Measurements from ENCODE around the gene ZNF749.

The ZNF749 gene

DNA sequence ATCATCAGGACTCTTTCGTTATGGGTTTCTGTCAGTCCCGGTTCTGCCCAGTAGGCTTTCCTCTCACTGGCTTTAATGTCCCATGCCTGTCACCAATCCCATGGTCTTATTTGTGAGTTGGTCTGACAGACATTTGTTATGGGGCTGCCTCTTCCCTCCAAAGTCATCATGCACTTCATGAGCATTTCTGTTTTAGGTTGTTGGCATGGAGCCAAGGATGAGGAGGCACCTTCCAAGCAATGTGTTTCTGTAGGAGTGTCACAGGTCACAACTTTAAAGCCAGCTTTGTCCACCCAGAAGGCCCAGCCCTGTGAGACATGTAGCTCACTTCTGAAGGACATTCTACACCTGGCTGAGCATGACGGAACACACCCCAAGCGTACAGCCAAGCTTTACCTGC lies 15.7 kb upstream of the ZNF749 start:
- TF ChIP-seq REST (IDR thresholded peaks at IDR 0.05; ENCODE audit: insufficient read depth in 1 of 2, low read depth in 2 of 2, low read length in 2 of 2) (no peak), SIN3A (IDR thresholded peaks at IDR 0.05; ENCODE audit: borderline replicate concordance, insufficient read depth, low read length) (no peak), POLR2AphosphoS5 (IDR thresholded peaks at IDR 0.05; ENCODE audit: low read depth, low read length) (no peak), TAF1 (IDR thresholded peaks at IDR 0.05; ENCODE audit: borderline replicate concordance, insufficient read depth, low read length) (no peak), FOXP2 (optimal IDR thresholded peaks at IDR 0.05; ENCODE audit: borderline replicate concordance, extremely low read depth, extremely low read length, insufficient read depth) (no peak)

DNA sequence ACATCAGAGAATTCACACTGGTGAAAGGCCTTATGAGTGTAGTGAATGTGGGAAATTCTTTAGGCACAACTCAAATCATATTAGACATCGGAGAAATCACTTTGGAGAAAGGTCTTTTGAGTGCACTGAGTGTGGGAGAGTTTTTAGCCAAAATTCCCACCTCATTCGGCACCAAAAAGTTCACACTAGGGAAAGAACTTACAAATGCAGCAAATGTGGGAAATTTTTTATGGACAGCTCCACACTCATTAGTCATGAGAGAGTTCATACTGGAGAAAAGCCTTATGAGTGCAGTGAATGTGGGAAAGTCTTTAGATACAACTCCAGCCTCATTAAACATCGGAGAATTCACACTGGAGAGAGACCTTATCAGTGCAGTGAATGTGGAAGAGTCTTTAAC lies 14.1 kb upstream of the ZNF749 start:
- TF ChIP-seq SIN3A (IDR thresholded peaks at IDR 0.05; ENCODE audit: borderline replicate concordance, insufficient read depth, low read length) (no peak), REST (IDR thresholded peaks at IDR 0.05; ENCODE audit: insufficient read depth in 1 of 2, low read depth in 2 of 2, low read length in 2 of 2) (no peak), FOXP2 (optimal IDR thresholded peaks at IDR 0.05; ENCODE audit: borderline replicate concordance, extremely low read depth, extremely low read length, insufficient read depth) (no peak), POLR2AphosphoS5 (IDR thresholded peaks at IDR 0.05; ENCODE audit: low read depth, low read length) (no peak), TAF1 (IDR thresholded peaks at IDR 0.05; ENCODE audit: borderline replicate concordance, insufficient read depth, low read length) (no peak)

DNA sequence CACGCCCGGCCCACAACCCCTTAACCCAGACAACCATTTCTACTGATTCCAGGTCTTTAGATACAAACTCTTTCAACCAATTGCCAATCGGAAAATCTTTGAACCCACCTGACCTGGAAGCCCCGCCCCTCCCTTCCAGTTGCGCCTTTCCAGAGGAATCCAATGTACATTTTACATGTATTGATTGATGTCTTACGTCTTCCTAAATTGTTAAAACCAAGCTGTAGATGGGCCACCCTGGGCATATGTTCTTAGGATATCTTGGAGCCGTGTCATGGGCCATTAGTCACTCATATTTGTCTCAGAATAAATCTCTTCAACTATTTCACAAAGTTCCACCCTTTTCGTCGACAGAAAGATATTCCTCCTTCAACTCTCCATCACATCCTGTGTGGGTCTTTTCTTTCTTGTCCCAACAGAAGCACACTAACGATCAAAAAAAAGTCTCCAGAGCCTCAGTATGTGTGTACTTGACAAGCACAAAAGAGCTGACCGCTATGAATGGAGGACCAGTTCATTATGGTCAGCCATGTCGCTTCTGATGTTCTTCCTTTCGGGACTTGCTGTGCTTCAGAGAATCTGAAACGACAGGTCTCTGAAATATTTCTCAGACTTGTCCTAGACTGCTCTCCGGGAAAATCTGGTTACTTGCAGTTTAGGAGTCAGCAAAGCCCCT lies 601 bp upstream of the ZNF749 start:
- TF ChIP-seq FOXP2 (optimal IDR thresholded peaks at IDR 0.05; ENCODE audit: borderline replicate concordance, extremely low read depth, extremely low read length, insufficient read depth) (no peak), POLR2AphosphoS5 (IDR thresholded peaks at IDR 0.05; ENCODE audit: low read depth, low read length) (no peak), TAF1 (IDR thresholded peaks at IDR 0.05; ENCODE audit: borderline replicate concordance, insufficient read depth, low read length) (no peak), SIN3A (IDR thresholded peaks at IDR 0.05; ENCODE audit: borderline replicate concordance, insufficient read depth, low read length) (no peak), REST (IDR thresholded peaks at IDR 0.05; ENCODE audit: insufficient read depth in 1 of 2, low read depth in 2 of 2, low read length in 2 of 2) (no peak)

GRCh38 chr19:57436417-57436816 lies 1.3 kb downstream of the ZNF749 start:
- TF ChIP-seq TAF1 (IDR thresholded peaks at IDR 0.05; ENCODE audit: borderline replicate concordance, insufficient read depth, low read length): no peak
- no peak for TF ChIP-seq POLR2AphosphoS5 (IDR thresholded peaks at IDR 0.05; ENCODE audit: low read depth, low read length)
- TF ChIP-seq FOXP2 (optimal IDR thresholded peaks at IDR 0.05; ENCODE audit: borderline replicate concordance, extremely low read depth, extremely low read length, insufficient read depth): no peak
- TF ChIP-seq REST (IDR thresholded peaks at IDR 0.05; ENCODE audit: insufficient read depth in 1 of 2, low read depth in 2 of 2, low read length in 2 of 2): no peak
- no peak for TF ChIP-seq SIN3A (IDR thresholded peaks at IDR 0.05; ENCODE audit: borderline replicate concordance, insufficient read depth, low read length)
